H1 (cell line): ENCODE data around the gene GSG1L. TPM values are rescaled to one million over a fixed set of nuclear protein-coding genes. Genes with fewer than 3 reads are reported as not detected.

Source experiments
- CTCF ChIA-PET: fragments of 300-600 bp; sonication (Branson Sonifier 250); formaldehyde crosslinking; loops from one replicate; lab custom pipeline; 2021; ENCODE audit not compliant: partially characterized antibody; lab: Charles Lee
- POLR2A ChIA-PET: fragments of 300-600 bp; sonication (Branson Sonifier 250); formaldehyde crosslinking; loops from one replicate; lab custom pipeline; 2021; ENCODE audit warnings: inconsistent platforms; ENCODE audit not compliant: partially characterized antibody; lab: Charles Lee
- DNase-seq, 2 experiments: peaks; one replicate each; pipeline versions ENCODE4 v3.0.0 to v3.0.0-alpha.2; 2010 to 2022; ENCODE audit warnings: low spot score in 2 of 2, low read depth in 1 of 2, mixed read lengths in 1 of 2
- FAIRE-seq: peaks from 2 replicates; lab custom pipeline; 2011; peaks lifted over from hg19 to GRCh38; lab: Jason Lieb, UNC
- H2AFZ ChIP-seq: 2 replicates; pipeline ENCODE4 v1.8.1; 2012; ENCODE audit warnings: low read length, inconsistent platforms
- H2AK5ac ChIP-seq: 2 replicates; pipeline ENCODE4 v1.6.1; 2013; ENCODE audit warnings: low read depth, low read length
- H2BK120ac ChIP-seq: replicated peaks from 2 replicates; pipeline ENCODE3; 2013; ENCODE audit warnings: low read depth, low read length, inconsistent platforms
- H2BK12ac ChIP-seq: 2 replicates; pipeline ENCODE4 v1.6.1; 2013; ENCODE audit warnings: low read depth, low read length
- H2BK15ac ChIP-seq: 2 replicates; pipeline ENCODE4 v1.6.1; 2013; ENCODE audit warnings: low read length
- H2BK20ac ChIP-seq: 2 replicates; pipeline ENCODE4 v1.6.1; 2013; ENCODE audit warnings: low read length
- H2BK5ac ChIP-seq: 2 replicates; pipeline ENCODE4 v1.6.1; 2013; ENCODE audit warnings: low read depth, low read length
- H3K14ac ChIP-seq: 2 replicates; pipeline ENCODE4 v1.6.1; 2013; ENCODE audit warnings: inconsistent platforms; ENCODE audit not compliant: insufficient read length
- H3K18ac ChIP-seq: 2 replicates; pipeline ENCODE4 v1.6.1; 2013; ENCODE audit warnings: low read length; ENCODE audit errors: extremely low read depth
- H3K23ac ChIP-seq: 2 replicates; pipeline ENCODE4 v1.6.1; 2013; ENCODE audit warnings: inconsistent platforms; ENCODE audit not compliant: insufficient read length
- H3K23me2 ChIP-seq: 2 replicates; pipeline ENCODE4 v1.6.1; 2013; ENCODE audit warnings: low read depth, low read length
- H3K27ac ChIP-seq: 2 replicates; pipeline ENCODE4 v1.6.1; 2011; ENCODE audit warnings: low read depth, low read length, inconsistent platforms
- H3K27me3 ChIP-seq, 4 experiments: replicated peaks in 1 of 4; 1 replicate in 1 of 4; 2 replicates in 3 of 4; pipeline versions ENCODE4 v1.6.1 to v1.8.1; 2011 to 2013; ENCODE audit warnings: low read length in 3 of 4, mild to moderate bottlenecking in 3 of 4, inconsistent platforms in 2 of 4, mixed read lengths in 2 of 4, moderate library complexity in 1 of 4; ENCODE audit not compliant: control insufficient read depth in 3 of 4, insufficient read depth in 3 of 4; ENCODE audit errors: extremely low read depth in 1 of 4
- H3K36me3 ChIP-seq, 4 experiments: 2 replicates each; pipeline versions ENCODE4 v1.6.1 to v1.8.1; 2011 to 2013; ENCODE audit warnings: mild to moderate bottlenecking in 4 of 4, low read length in 3 of 4, moderate library complexity in 2 of 4, control low read depth in 1 of 4, inconsistent platforms in 1 of 4; ENCODE audit not compliant: insufficient read depth in 4 of 4, control insufficient read depth in 2 of 4
- H3K4ac ChIP-seq: replicated peaks from 2 replicates; pipeline ENCODE3; 2013; ENCODE audit warnings: low read length, low read depth, mixed read lengths, inconsistent platforms; ENCODE audit not compliant: insufficient read length
- H3K4me1 ChIP-seq, 4 experiments: replicated peaks in 1 of 4; 1 replicate in 1 of 4; 2 replicates in 3 of 4; pipeline versions ENCODE4 v1.6.1 to v1.8.1; 2011 to 2013; ENCODE audit warnings: low read length in 3 of 4, inconsistent platforms in 2 of 4, mixed read lengths in 1 of 4; ENCODE audit not compliant: insufficient read depth in 4 of 4, control insufficient read depth in 3 of 4
- H3K4me2 ChIP-seq, 2 experiments: 2 replicates each; pipeline versions ENCODE4 v1.6.1 to v1.8.1; 2011 to 2013; ENCODE audit warnings: low read depth in 2 of 2, low read length in 2 of 2, control low read depth in 1 of 2, inconsistent platforms in 1 of 2, mild to moderate bottlenecking in 1 of 2; ENCODE audit not compliant: insufficient read depth in 1 of 2
- H3K4me3 ChIP-seq, 4 experiments: fragments of 200-600, 300-600 bp in 1 of 4; sonication (generic), shearing (Covaris generic), sonication (Bioruptor Twin) in 1 of 4; 2 replicates each; pipeline versions ENCODE4 v1.5.1 to v1.8.1; 2011 to 2016; ENCODE audit warnings: low read length in 4 of 4, low read depth in 3 of 4, control low read depth in 2 of 4, inconsistent platforms in 2 of 4, mild to moderate bottlenecking in 2 of 4, mixed read lengths in 1 of 4, moderate library complexity in 1 of 4; ENCODE audit not compliant: insufficient read depth in 2 of 4; ENCODE audit errors: extremely low read depth in 1 of 4
- H3K56ac ChIP-seq: replicated peaks from 2 replicates; pipeline ENCODE3; 2013; ENCODE audit warnings: low read depth, mild to moderate bottlenecking, mixed read lengths, low read length, inconsistent platforms; ENCODE audit not compliant: insufficient read length
- H3K79me1 ChIP-seq: 2 replicates; pipeline ENCODE4 v1.6.1; 2013; ENCODE audit warnings: low read depth, low read length, control low read depth
- H3K79me2 ChIP-seq, 2 experiments: 2 replicates each; pipeline versions ENCODE4 v1.6.1 to v1.8.1; 2012 to 2013; ENCODE audit warnings: low read length in 2 of 2, mild to moderate bottlenecking in 2 of 2, inconsistent platforms in 1 of 2; ENCODE audit not compliant: insufficient read depth in 2 of 2, control insufficient read depth in 1 of 2
- H3K9ac ChIP-seq, 4 experiments: replicated peaks in 1 of 4; 1 replicate in 1 of 4; 2 replicates in 3 of 4; pipeline versions ENCODE4 v1.6.1 to v1.8.1; 2011 to 2013; ENCODE audit warnings: low read depth in 3 of 4, low read length in 3 of 4, control low read depth in 2 of 4, mild to moderate bottlenecking in 2 of 4, moderate library complexity in 2 of 4, inconsistent platforms in 1 of 4; ENCODE audit errors: extremely low read depth in 1 of 4
- H3K9me3 ChIP-seq, 2 experiments: 2 replicates each; pipeline versions ENCODE4 v1.6.1 to v1.8.1; 2012 to 2013; ENCODE audit warnings: mild to moderate bottlenecking in 2 of 2, moderate library complexity in 2 of 2, control low read depth in 1 of 2, inconsistent platforms in 1 of 2, low read depth in 1 of 2, low read length in 1 of 2, mixed read lengths in 1 of 2; ENCODE audit not compliant: insufficient read depth in 2 of 2
- H4K20me1 ChIP-seq, 2 experiments: replicated peaks in 1 of 2; 2 replicates each; pipeline versions ENCODE3 to v1.8.1; 2011 to 2013; ENCODE audit warnings: inconsistent platforms in 2 of 2, low read length in 2 of 2, mild to moderate bottlenecking in 1 of 2; ENCODE audit not compliant: insufficient read depth in 2 of 2, control insufficient read depth in 1 of 2
- H4K5ac ChIP-seq: 2 replicates; pipeline ENCODE4 v1.6.1; 2013; ENCODE audit warnings: low read length, low read depth, mixed read lengths, inconsistent platforms; ENCODE audit not compliant: insufficient read length
- H4K8ac ChIP-seq: 2 replicates; pipeline ENCODE4 v1.8.0; 2013; ENCODE audit warnings: mild to moderate bottlenecking, moderate library complexity, low read length, inconsistent platforms; ENCODE audit not compliant: insufficient read depth; ENCODE audit errors: extremely low read depth
- H4K91ac ChIP-seq: replicated peaks from 2 replicates; pipeline ENCODE3; 2013; ENCODE audit warnings: low read length, mixed read lengths, inconsistent platforms; ENCODE audit not compliant: insufficient read length
- ATF3 ChIP-seq: IDR thresholded peaks from 2 replicates; pipeline ENCODE4 v1.6.1; 2011; ENCODE audit warnings: low read depth, mild to moderate bottlenecking, low read length; ENCODE audit not compliant: insufficient read depth
- CEBPB ChIP-seq: IDR thresholded peaks from 2 replicates; pipeline ENCODE4 v1.6.1; 2012; ENCODE audit warnings: low read depth, low read length
- CTBP2 ChIP-seq: IDR thresholded peaks from 2 replicates; pipeline ENCODE4 v1.7.0; 2011; ENCODE audit warnings: borderline replicate concordance, mild to moderate bottlenecking, moderate library complexity, mixed read lengths, low read length; ENCODE audit not compliant: insufficient read depth, insufficient read length
- EZH2 ChIP-seq: fragments of 200-600 bp; sonication (generic); IDR thresholded peaks from 2 replicates; pipeline ENCODE4 v1.7.1; 2012; ENCODE audit warnings: low read depth, mild to moderate bottlenecking, moderate library complexity, low read length, inconsistent platforms; ENCODE audit not compliant: severe bottlenecking
- FOSL1 ChIP-seq: IDR thresholded peaks from 2 replicates; pipeline ENCODE4 v1.6.1; 2011; ENCODE audit warnings: mild to moderate bottlenecking, low read depth, low read length, moderate library complexity; ENCODE audit not compliant: insufficient read depth
- HDAC6 ChIP-seq: IDR thresholded peaks from one replicate; pipeline ENCODE4 v1.7.1; 2012; ENCODE audit warnings: low read depth, mild to moderate bottlenecking, inconsistent platforms, low read length, moderate library complexity
- JUN ChIP-seq: IDR thresholded peaks from 2 replicates; pipeline ENCODE4 v1.6.1; 2011; ENCODE audit warnings: low read depth, mild to moderate bottlenecking, improper control_type of control experiment, low read length
- KDM1A ChIP-seq: fragments of 200-600, 300-600 bp; sonication (generic); IDR thresholded peaks from 2 replicates; pipeline ENCODE4 v1.7.1; 2016; ENCODE audit warnings: mild to moderate bottlenecking, low read length, borderline replicate concordance
- NRF1 ChIP-seq: IDR thresholded peaks from 2 replicates; pipeline ENCODE4 v1.6.1; 2011; ENCODE audit warnings: mild to moderate bottlenecking, low read depth, low read length, improper control_type of control experiment
- RBBP5 ChIP-seq: IDR thresholded peaks from 2 replicates; pipeline ENCODE4 v1.7.1; 2012; ENCODE audit warnings: low read depth, mild to moderate bottlenecking, inconsistent platforms, low read length, moderate library complexity, borderline replicate concordance
- RXRA ChIP-seq: IDR thresholded peaks from 2 replicates; pipeline ENCODE4 v1.6.1; 2011; ENCODE audit warnings: low read depth, mild to moderate bottlenecking, low read length, moderate library complexity; ENCODE audit not compliant: insufficient read depth
- TAF7 ChIP-seq: optimal IDR thresholded peaks from 2 replicates; pipeline ENCODE3; 2011; ENCODE audit warnings: low read depth, mild to moderate bottlenecking, inconsistent platforms, low read length, moderate library complexity, borderline replicate concordance
- TCF12 ChIP-seq: IDR thresholded peaks from 2 replicates; pipeline ENCODE4 v1.6.1; 2011; ENCODE audit warnings: low read depth, mild to moderate bottlenecking, low read length
- TEAD4 ChIP-seq: IDR thresholded peaks from 2 replicates; pipeline ENCODE4 v1.6.1; 2012; ENCODE audit warnings: low read depth, low read length, inconsistent platforms, mixed read lengths
- WGBS, 2 experiments: shearing (Covaris generic) in 1 of 2; methylation state at CpG; one replicate each; pipeline versions ENCODE4 v1.1.6 to v1.1.7; 2013 to 2015; ENCODE audit warnings: low lambda C conversion rate in 2 of 2, mixed read lengths in 2 of 2, inconsistent platforms in 1 of 2, low coverage in 1 of 2, missing lambda C conversion rate in 1 of 2; ENCODE audit not compliant: insufficient replicate concordance in 2 of 2, insufficient coverage in 1 of 2, insufficient read length in 1 of 2; ENCODE audit errors: extremely low coverage in 1 of 2, missing lambda C conversion rate in 1 of 2; 5-methylcytosine and 5-hydroxymethylcytosine counted together
- polyA plus RNA-seq, 7 experiments: library from polyadenylated mRNA; depleted of rRNA in 3 of 7; stranded (reverse) in 5 of 7; unstranded in 2 of 7; fragments of >200 nt in 5 of 7; fragments of 200-250 nt in 2 of 7; gene quantifications; 1 replicate in 5 of 7; 2 replicates in 1 of 7; 4 replicates in 1 of 7; pipeline versions ENCODE4 v1.2.1 to v1.2.3, GENCODE V29; 2011 to 2013; ENCODE audit warnings: missing spikeins in 2 of 7, mixed read lengths in 2 of 7
- total RNA-seq: library from RNA; stranded (reverse); fragmentation: NEBNext Ultra II Directional; extraction: Animal tissue kit (Norgen Biotek cat#: 25700); gene quantifications from 2 replicates; pipeline ENCODE4 v1.2.1, GENCODE V29; 2021

The GSG1L gene
- total and polyA plus RNA-seq, 2 of the 8 experiments (the other 6 are each of a cell fraction or from before 2014, with no cell fraction given) = 0.71 to 1.1 TPM

DNA sequence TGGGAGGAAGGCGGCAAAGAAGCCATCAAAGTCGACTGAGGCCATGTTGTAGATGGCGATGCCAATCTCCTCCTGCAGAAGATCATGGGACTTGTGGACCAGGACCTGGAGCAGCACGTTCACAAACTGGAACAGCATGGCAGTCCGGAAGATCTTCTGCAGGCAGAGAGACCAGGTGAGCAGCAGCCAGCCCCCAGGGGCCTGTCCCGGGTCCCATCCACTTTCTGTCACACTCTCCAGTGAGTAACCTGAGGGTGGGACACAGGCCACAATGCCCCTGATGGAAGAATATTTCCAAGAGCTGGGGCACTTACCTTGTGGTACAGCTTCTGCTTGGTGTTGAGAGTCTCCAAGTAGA lies 38.0 kb upstream of the GSG1L start:
- no peak overlapping the region for H4K8ac ChIP-seq
- no peak overlapping the region for H4K5ac ChIP-seq
- no peak overlapping the region for H2BK5ac ChIP-seq
- H3K79me2 ChIP-seq = no peaks in the 10 kb centered on the region
- H3K56ac ChIP-seq = no peak overlapping the region
- peaks cover 34 to 76% (median 58%) of the 10 kb centered on the region in 4 experiments for H3K36me3 ChIP-seq
- no peaks in the 10 kb centered on the region for H3K4me1 ChIP-seq
- ChIA-PET POLR2A (no interaction called here), CTCF (interaction anchor here (1.3 to 2.2 kb wide), 2 partner anchors 10 to 29 kb away, joined by 3 to 9 read pairs; no protein-coding TSS in a partner anchor)
- H2BK15ac ChIP-seq = no peak overlapping the region
- H3K27me3 ChIP-seq = no peaks in the 10 kb centered on the region
- H2AK5ac ChIP-seq = no peak overlapping the region
- H3K9ac ChIP-seq = no peak overlapping the region
- H3K18ac ChIP-seq = no peak overlapping the region
- H2AFZ ChIP-seq = no peak overlapping the region
- no peak overlapping the region for H2BK12ac ChIP-seq
- H3K27ac ChIP-seq = no peak overlapping the region
- no peak overlapping the region for H3K23ac ChIP-seq
- H2BK120ac ChIP-seq = no peak overlapping the region
- 89% methylated on average over 6 of the region's 6 CpGs; no CpG with 5 or more reads in 1 of the 2 experiments for WGBS, 2 experiments
- peaks cover 2 to 13% of the 10 kb centered on the region in 2 experiments for H4K20me1 ChIP-seq
- H3K23me2 ChIP-seq = no peaks in the 10 kb centered on the region
- FAIRE-seq (no peak), DNase-seq (no peak)
- H3K79me1 ChIP-seq = no peaks in the 10 kb centered on the region; the same call in 1 of the 2 replicates
- H3K4ac ChIP-seq = no peak overlapping the region
- H3K4me2 ChIP-seq = no peak overlapping the region
- H4K91ac ChIP-seq = no peak overlapping the region
- no peaks in the 10 kb centered on the region for H3K9me3 ChIP-seq
- no peak overlapping the region for H3K4me3 ChIP-seq
- H3K14ac ChIP-seq = no peak overlapping the region
- no peak overlapping the region for H2BK20ac ChIP-seq
- no peak for TF ChIP-seq FOSL1
- no peak for TF ChIP-seq EZH2
- no peak for TF ChIP-seq CEBPB
- TF ChIP-seq TAF7 = no peak
- no peak for TF ChIP-seq TCF12
- TF ChIP-seq ATF3 = no peak
- TF ChIP-seq TEAD4 = no peak
- no peak for TF ChIP-seq HDAC6
- no peak for TF ChIP-seq KDM1A
- no peak for TF ChIP-seq RXRA
- no peak for TF ChIP-seq RBBP5
- TF ChIP-seq NRF1 = no peak
- no peak for TF ChIP-seq JUN
- no peak for TF ChIP-seq CTBP2
